ENCODE data around the gene CCDC120. TPM values are rescaled to one million over a fixed set of nuclear protein-coding genes. Genes with fewer than 3 reads are reported as not detected.

Gene CCDC120
- polyA plus RNA-seq, 3 donors = 0.11 to 0.89 TPM; not detected in 1

GRCh38 chrX:49100704-49101628 is 42.2 kb downstream of the CCDC120 start:
- intact Hi-C loops (cut with micrococcal nuclease) = no loop called here
- Histone ChIP-seq H3K36me3 (replicated peaks in 1 of 2; ENCODE audit: control insufficient read depth in 1 of 2, insufficient read depth in 2 of 2, low read length in 2 of 2) (no peaks in the 10 kb centered on the region), H3K9ac (ENCODE audit: insufficient read depth, low read length, poor library complexity, severe bottlenecking) (peak overlapping the region; percentile 63), H4K20me1 (ENCODE audit: insufficient read depth, low read length) (no peaks in the 10 kb centered on the region), H3K4me3 (replicated peaks in 1 of 3; ENCODE audit: low read depth in 2 of 3, low read length in 3 of 3) (peak overlapping the region; percentile 53 to 75 (median 59)), H2AFZ (ENCODE audit: insufficient read depth, low read depth, low read length, poor library complexity, severe bottlenecking) (peak overlapping the region; percentile 79), H3K4me1 (ENCODE audit: control insufficient read depth in 1 of 2, insufficient read depth in 2 of 2, low read length in 2 of 2) (peaks cover 13 to 16% of the 10 kb centered on the region in 2 donors), H3K79me2 (ENCODE audit: insufficient read depth, low read length) (no peaks in the 10 kb centered on the region), H3K27me3 (ENCODE audit: control insufficient read depth in 2 of 2, insufficient read depth in 2 of 2, low read length in 2 of 2) (no peaks in the 10 kb centered on the region), H3K4me2 (replicated peaks; ENCODE audit: extremely low read depth, low read length, poor library complexity, severe bottlenecking) (peak overlapping the region; percentile 77), H3K9me3 (replicated peaks in 1 of 2; ENCODE audit: control insufficient read depth in 1 of 2, insufficient read depth in 1 of 2, low read length in 2 of 2) (no peaks in the 10 kb centered on the region), H3K27ac (ENCODE audit: low read depth in 1 of 2, low read length in 2 of 2) (peak overlapping the region; percentile 59 to 73)
- Mint-ChIP-seq H3K27ac (peak overlapping the region; percentile 66 to 95 (median 87)), H3K36me3 (peaks cover 0 to 1% of the 10 kb centered on the region in 2 donors), H3K4me3 (peak overlapping the region; percentile 82 to 89), H3K4me1 (peaks cover 12% of the 10 kb centered on the region), H3K27me3 (ENCODE audit: low read depth in 3 of 3) (peaks cover 0 to 4% (median 0%) of the 10 kb centered on the region in 3 donors), H3K9me3 (peaks cover 0 to 13% (median 0%) of the 10 kb centered on the region in 7 donors)
- peak; percentile 90 to 92 (median 91) for DNase-seq
- WGBS (ENCODE audit: insufficient coverage) = 0% methylated on average over 27 of the region's 74 CpGs
- TF ChIP-seq, protein P1, sequence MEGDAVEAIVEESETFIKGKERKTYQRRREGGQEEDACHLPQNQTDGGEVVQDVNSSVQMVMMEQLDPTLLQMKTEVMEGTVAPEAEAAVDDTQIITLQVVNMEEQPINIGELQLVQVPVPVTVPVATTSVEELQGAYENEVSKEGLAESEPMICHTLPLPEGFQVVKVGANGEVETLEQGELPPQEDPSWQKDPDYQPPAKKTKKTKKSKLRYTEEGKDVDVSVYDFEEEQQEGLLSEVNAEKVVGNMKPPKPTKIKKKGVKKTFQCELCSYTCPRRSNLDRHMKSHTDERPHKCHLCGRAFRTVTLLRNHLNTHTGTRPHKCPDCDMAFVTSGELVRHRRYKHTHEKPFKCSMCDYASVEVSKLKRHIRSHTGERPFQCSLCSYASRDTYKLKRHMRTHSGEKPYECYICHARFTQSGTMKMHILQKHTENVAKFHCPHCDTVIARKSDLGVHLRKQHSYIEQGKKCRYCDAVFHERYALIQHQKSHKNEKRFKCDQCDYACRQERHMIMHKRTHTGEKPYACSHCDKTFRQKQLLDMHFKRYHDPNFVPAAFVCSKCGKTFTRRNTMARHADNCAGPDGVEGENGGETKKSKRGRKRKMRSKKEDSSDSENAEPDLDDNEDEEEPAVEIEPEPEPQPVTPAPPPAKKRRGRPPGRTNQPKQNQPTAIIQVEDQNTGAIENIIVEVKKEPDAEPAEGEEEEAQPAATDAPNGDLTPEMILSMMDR (IDR thresholded peaks at IDR 0.05) = no peak

DNA sequence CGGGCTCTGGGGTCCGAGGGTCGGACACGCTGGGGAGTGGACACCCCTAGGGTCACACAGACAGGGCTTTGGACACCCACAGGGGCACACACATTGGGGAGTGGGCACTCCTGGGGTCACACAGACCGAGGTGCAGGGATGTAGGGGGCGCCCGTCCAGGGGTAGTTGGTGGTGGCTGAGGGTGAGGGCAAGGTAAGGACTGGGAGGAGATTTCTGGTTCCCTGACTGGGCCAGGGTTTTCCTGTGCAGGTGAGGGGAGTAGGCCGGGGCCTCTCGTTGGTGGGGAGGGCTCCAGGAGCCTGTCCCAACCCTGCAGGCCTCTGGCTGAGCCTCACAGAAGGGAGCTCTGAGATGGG is 42.8 kb downstream of the CCDC120 start:
- DNase-seq = no peak
- peak overlapping the region; percentile 79 for H2AFZ ChIP-seq (ENCODE audit: insufficient read depth, low read depth, low read length, poor library complexity, severe bottlenecking)
- H3K27me3 ChIP-seq (ENCODE audit: control insufficient read depth in 2 of 2, insufficient read depth in 2 of 2, low read length in 2 of 2) = no peaks in the 10 kb centered on the region
- peak overlapping the region; percentile 51 for H3K9ac ChIP-seq (ENCODE audit: insufficient read depth, low read length, poor library complexity, severe bottlenecking)
- Mint-ChIP-seq H3K9me3 (peaks cover 0 to 13% (median 0%) of the 10 kb centered on the region in 7 donors), H3K36me3 (peaks cover 0 to 3% of the 10 kb centered on the region in 2 donors), H3K4me3 (peak overlapping the region; percentile 77 to 82), H3K27me3 (ENCODE audit: low read depth in 3 of 3) (peaks cover 0 to 4% (median 0%) of the 10 kb centered on the region in 3 donors), H3K27ac (peak overlapping the region in 3 of 7 donors; percentile 25 to 95 (median 33)), H3K4me1 (peaks cover 12% of the 10 kb centered on the region)
- no peaks in the 10 kb centered on the region for H3K9me3 ChIP-seq (replicated peaks in 1 of 2; ENCODE audit: control insufficient read depth in 1 of 2, insufficient read depth in 1 of 2, low read length in 2 of 2)
- peak overlapping the region; percentile 77 for H3K4me2 ChIP-seq (replicated peaks; ENCODE audit: extremely low read depth, low read length, poor library complexity, severe bottlenecking)
- TF ChIP-seq, protein P1 (IDR thresholded peaks at IDR 0.05) = no peak
- H4K20me1 ChIP-seq (ENCODE audit: insufficient read depth, low read length) = no peaks in the 10 kb centered on the region
- H3K27ac ChIP-seq (ENCODE audit: low read depth in 1 of 2, low read length in 2 of 2) = peak overlapping the region in 1 of 2 donors; percentile 73
- H3K79me2 ChIP-seq (ENCODE audit: insufficient read depth, low read length) = no peaks in the 10 kb centered on the region
- H3K4me3 ChIP-seq (replicated peaks in 1 of 3; ENCODE audit: low read depth in 2 of 3, low read length in 3 of 3) = peak overlapping the region; percentile 28 to 75 (median 53)
- H3K4me1 ChIP-seq (ENCODE audit: control insufficient read depth in 1 of 2, insufficient read depth in 2 of 2, low read length in 2 of 2) = peaks cover 13 to 16% of the 10 kb centered on the region in 2 donors
- intact Hi-C loops (cut with micrococcal nuclease) = no loop called here
- WGBS (ENCODE audit: insufficient coverage) = 0% methylated on average over 5 of the region's 9 CpGs
- H3K36me3 ChIP-seq (replicated peaks in 1 of 2; ENCODE audit: control insufficient read depth in 1 of 2, insufficient read depth in 2 of 2, low read length in 2 of 2) = no peaks in the 10 kb centered on the region

Data from CD14-positive monocyte (primary cell).